Measurements from ENCODE around the gene SREBF2. TPM values are rescaled to one million over a fixed set of nuclear protein-coding genes. Genes with fewer than 3 reads are reported as not detected.

SREBF2 gene
- total RNA-seq, 3 donors from 2014 or later (not counting 1 experiment from before 2014, with no cell fraction given), result 101 to 106 (median 105) TPM

- Mint-ChIP-seq H3K4me1 (peaks cover 45 to 66% of the 10 kb centered on the region in 2 donors), H3K27ac (peak overlapping the region; percentile 76 to 99), H3K27me3 (ENCODE audit: low read depth in 2 of 2) (no peaks in the 10 kb centered on the region), H3K4me3 (no peak overlapping the region), H3K36me3 (no peaks in the 10 kb centered on the region), H3K9me3 (no peaks in the 10 kb centered on the region)
- intact Hi-C loops (cut with micrococcal nuclease), result no loop called here
- H3K9me3 ChIP-seq (ENCODE audit: control insufficient read depth, insufficient read depth, low read length), result no peaks in the 10 kb centered on the region
- H3K27ac ChIP-seq (ENCODE audit: low read length), result no peak overlapping the region
- no peaks in the 10 kb centered on the region for H3K27me3 ChIP-seq (ENCODE audit: control insufficient read depth, insufficient read depth, low read length)
- TF ChIP-seq CTCF (IDR thresholded peaks at IDR 0.05), result no peak
- H3K36me3 ChIP-seq (ENCODE audit: control insufficient read depth, insufficient read depth, low read length), result peaks cover 10% of the 10 kb centered on the region
- DNase-seq, result no peak
- H3K4me3 ChIP-seq (ENCODE audit: low read length), result no peak overlapping the region
- 100% methylated on average over 1 of the region's 2 CpGs for WGBS (ENCODE audit: insufficient coverage)
- no peak for ATAC-seq
- H3K4me1 ChIP-seq (ENCODE audit: control insufficient read depth, insufficient read depth, low read length), result peaks cover 13% of the 10 kb centered on the region
These were observed 3.6 kb downstream of the SREBF2 start for GRCh38 chr22:41836551-41836950.

DNA sequence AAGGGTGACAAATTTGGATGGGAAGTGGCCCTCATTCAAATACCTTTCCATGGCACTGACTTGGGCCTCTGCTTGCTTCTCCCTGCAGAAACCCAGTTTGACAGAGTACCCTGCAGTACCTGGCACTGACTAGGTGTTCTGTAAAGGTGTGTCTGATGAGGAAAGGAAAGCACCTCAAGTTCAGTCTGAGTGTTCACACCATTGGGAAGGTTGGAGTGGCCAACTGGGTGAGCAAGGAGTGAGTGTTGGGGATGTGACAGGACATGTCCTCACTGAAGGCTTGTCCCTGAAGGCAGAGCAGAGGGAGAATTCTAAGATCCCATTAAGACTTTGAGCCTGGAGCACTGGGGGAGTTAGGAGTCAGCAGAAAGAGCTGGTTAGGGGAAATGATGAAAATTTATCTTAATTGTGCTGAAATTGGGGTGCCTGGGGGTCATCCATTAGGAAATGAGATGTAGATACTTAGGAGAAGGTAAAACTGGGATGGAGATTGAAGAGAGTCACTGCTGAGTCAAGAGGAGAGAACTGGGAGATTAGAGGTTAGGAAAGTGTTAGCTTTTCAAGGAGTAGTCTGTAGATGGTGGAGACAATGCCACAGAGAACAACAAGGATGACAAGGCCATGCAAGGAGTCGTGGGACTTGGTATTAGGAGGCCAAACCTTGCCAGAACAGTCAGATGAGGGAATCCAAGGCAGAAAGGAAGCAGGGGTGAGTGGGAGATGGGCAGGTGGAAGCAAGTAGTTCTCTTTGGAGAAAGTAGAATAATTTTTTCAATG is 6.1 kb downstream of the SREBF2 start:
- Histone ChIP-seq H3K9me3 (ENCODE audit: control insufficient read depth, insufficient read depth, low read length) (no peaks in the 10 kb centered on the region), H3K4me3 (ENCODE audit: low read length) (no peak overlapping the region), H3K27me3 (ENCODE audit: control insufficient read depth, insufficient read depth, low read length) (no peaks in the 10 kb centered on the region), H3K36me3 (ENCODE audit: control insufficient read depth, insufficient read depth, low read length) (peaks cover 10% of the 10 kb centered on the region), H3K27ac (ENCODE audit: low read length) (no peak overlapping the region), H3K4me1 (ENCODE audit: control insufficient read depth, insufficient read depth, low read length) (peaks cover under 1% of the 10 kb centered on the region)
- intact Hi-C loops (cut with micrococcal nuclease), result no loop called here
- H3K9me3 Mint-ChIP-seq, result no peaks in the 10 kb centered on the region
- TF ChIP-seq CTCF (IDR thresholded peaks at IDR 0.05), result no peak
- DNase-seq (no peak), ATAC-seq (no peak)
- H3K27ac Mint-ChIP-seq, result peak overlapping the region; percentile 41 to 56
- H3K4me3 Mint-ChIP-seq, result no peak overlapping the region
- H3K36me3 Mint-ChIP-seq, result no peaks in the 10 kb centered on the region
- H3K4me1 Mint-ChIP-seq, result peaks cover 32 to 61% of the 10 kb centered on the region in 2 donors
- WGBS (ENCODE audit: insufficient coverage), result 92% methylated on average over 1 of the region's 1 CpG
- H3K27me3 Mint-ChIP-seq (ENCODE audit: low read depth in 2 of 2), result no peaks in the 10 kb centered on the region

GRCh38 chr22:41840216-41840615 is 7.3 kb downstream of the SREBF2 start:
- no peaks in the 10 kb centered on the region for H3K27me3 ChIP-seq (ENCODE audit: control insufficient read depth, insufficient read depth, low read length)
- H3K4me1 Mint-ChIP-seq, result peaks cover 33 to 58% of the 10 kb centered on the region in 2 donors
- no peaks in the 10 kb centered on the region for H3K9me3 Mint-ChIP-seq
- H3K27ac Mint-ChIP-seq, result peak overlapping the region; percentile 41 to 56
- H3K27ac ChIP-seq (ENCODE audit: low read length), result no peak overlapping the region
- H3K4me3 ChIP-seq (ENCODE audit: low read length), result no peak overlapping the region
- H3K36me3 ChIP-seq (ENCODE audit: control insufficient read depth, insufficient read depth, low read length), result peaks cover 10% of the 10 kb centered on the region
- H3K27me3 Mint-ChIP-seq (ENCODE audit: low read depth in 2 of 2), result no peaks in the 10 kb centered on the region
- H3K36me3 Mint-ChIP-seq, result no peaks in the 10 kb centered on the region
- no peak for TF ChIP-seq CTCF (IDR thresholded peaks at IDR 0.05)
- WGBS (ENCODE audit: insufficient coverage), result 95% methylated on average over 4 of the region's 5 CpGs
- intact Hi-C loops (cut with micrococcal nuclease), result no loop called here
- no peak for DNase-seq
- H3K4me3 Mint-ChIP-seq, result no peak overlapping the region
- H3K4me1 ChIP-seq (ENCODE audit: control insufficient read depth, insufficient read depth, low read length), result peaks cover 2% of the 10 kb centered on the region
- H3K9me3 ChIP-seq (ENCODE audit: control insufficient read depth, insufficient read depth, low read length), result no peaks in the 10 kb centered on the region
- ATAC-seq, result no peak

Data from natural killer cell (primary cell).